ENCODE results near the gene CLTCL1.

DNA sequence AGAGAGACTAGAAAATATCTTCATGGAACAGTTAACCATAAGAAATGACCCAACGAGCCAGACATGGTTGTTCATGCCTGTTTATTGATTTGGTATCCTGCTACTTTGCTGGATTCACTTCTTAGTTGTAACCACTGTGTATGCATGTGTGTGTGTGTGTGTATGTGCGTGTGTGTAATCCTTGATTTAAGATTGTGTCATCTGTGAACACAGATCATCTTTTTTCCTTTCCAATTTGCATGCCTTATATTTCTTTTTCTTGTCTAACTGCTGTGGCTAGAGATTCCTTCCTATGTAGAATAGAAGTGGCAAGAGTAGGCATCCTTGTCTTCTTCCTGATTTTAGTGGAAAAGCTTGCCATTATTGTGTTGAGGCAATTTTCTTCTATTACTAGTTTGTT lies 16.4 kb upstream of the CLTCL1 start:
- TF ChIP-seq ATF7 (IDR thresholded peaks at IDR 0.05) (no peak), ZNF24 (IDR thresholded peaks at IDR 0.05) (no peak), XRCC3 (IDR thresholded peaks at IDR 0.05) (no peak), TAF1 (IDR thresholded peaks at IDR 0.05; ENCODE audit: control insufficient read depth, extremely low read depth, insufficient read depth, low read length, severe bottlenecking) (no peak), EZH2 (IDR thresholded peaks at IDR 0.05; ENCODE audit: borderline replicate concordance, low read depth, low read length) (no peak), ZNF232 (CRISPR knock-in tag; IDR thresholded peaks at IDR 0.05) (no peak), POLR2AphosphoS5 (IDR thresholded peaks at IDR 0.05; ENCODE audit: control insufficient read depth, insufficient read depth, low read depth, low read length) (no peak), L3MBTL2 (IDR thresholded peaks at IDR 0.05) (no peak), ZNF224 (CRISPR knock-in tag; IDR thresholded peaks at IDR 0.05) (no peak), KAT8 (IDR thresholded peaks at IDR 0.05; ENCODE audit: low read depth) (no peak), ZBTB26 (CRISPR knock-in tag; IDR thresholded peaks at IDR 0.05) (no peak)
- TF ChIP-seq, protein P1, sequence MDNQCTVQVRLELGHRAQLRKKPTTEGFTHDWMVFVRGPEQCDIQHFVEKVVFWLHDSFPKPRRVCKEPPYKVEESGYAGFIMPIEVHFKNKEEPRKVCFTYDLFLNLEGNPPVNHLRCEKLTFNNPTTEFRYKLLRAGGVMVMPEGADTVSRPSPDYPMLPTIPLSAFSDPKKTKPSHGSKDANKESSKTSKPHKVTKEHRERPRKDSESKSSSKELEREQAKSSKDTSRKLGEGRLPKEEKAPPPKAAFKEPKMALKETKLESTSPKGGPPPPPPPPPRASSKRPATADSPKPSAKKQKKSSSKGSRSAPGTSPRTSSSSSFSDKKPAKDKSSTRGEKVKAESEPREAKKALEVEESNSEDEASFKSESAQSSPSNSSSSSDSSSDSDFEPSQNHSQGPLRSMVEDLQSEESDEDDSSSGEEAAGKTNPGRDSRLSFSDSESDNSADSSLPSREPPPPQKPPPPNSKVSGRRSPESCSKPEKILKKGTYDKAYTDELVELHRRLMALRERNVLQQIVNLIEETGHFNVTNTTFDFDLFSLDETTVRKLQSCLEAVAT (IDR thresholded peaks at IDR 0.05): no peak
- TF ChIP-seq, protein P2, sequence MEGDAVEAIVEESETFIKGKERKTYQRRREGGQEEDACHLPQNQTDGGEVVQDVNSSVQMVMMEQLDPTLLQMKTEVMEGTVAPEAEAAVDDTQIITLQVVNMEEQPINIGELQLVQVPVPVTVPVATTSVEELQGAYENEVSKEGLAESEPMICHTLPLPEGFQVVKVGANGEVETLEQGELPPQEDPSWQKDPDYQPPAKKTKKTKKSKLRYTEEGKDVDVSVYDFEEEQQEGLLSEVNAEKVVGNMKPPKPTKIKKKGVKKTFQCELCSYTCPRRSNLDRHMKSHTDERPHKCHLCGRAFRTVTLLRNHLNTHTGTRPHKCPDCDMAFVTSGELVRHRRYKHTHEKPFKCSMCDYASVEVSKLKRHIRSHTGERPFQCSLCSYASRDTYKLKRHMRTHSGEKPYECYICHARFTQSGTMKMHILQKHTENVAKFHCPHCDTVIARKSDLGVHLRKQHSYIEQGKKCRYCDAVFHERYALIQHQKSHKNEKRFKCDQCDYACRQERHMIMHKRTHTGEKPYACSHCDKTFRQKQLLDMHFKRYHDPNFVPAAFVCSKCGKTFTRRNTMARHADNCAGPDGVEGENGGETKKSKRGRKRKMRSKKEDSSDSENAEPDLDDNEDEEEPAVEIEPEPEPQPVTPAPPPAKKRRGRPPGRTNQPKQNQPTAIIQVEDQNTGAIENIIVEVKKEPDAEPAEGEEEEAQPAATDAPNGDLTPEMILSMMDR (IDR thresholded peaks at IDR 0.05 in 2 of 3, conservative IDR thresholded peaks at IDR 0.05 in 1 of 3; ENCODE audit: insufficient read depth in 2 of 3, low read depth in 1 of 3, low read length in 3 of 3): no peak
